H9 (cell line): ENCODE data around the gene HMOX2. TPM values are rescaled to one million over a fixed set of nuclear protein-coding genes. Genes with fewer than 3 reads are reported as not detected.

Source experiments
- DNase-seq: peaks from one replicate; pipeline ENCODE4 v3.0.0-alpha.2; 2017
- H2AFZ ChIP-seq: one replicate; pipeline ENCODE4 v1.6.1; 2013; ENCODE audit warnings: mild to moderate bottlenecking, low read length, control low read depth, moderate library complexity
- H2AK5ac ChIP-seq: 2 replicates; pipeline ENCODE4 v1.6.1; 2013; ENCODE audit warnings: low read length, control low read depth, mixed read lengths; ENCODE audit not compliant: insufficient read length
- H2BK120ac ChIP-seq: one replicate; pipeline ENCODE4 v1.6.1; 2013; ENCODE audit warnings: low read depth, mild to moderate bottlenecking, low read length, control low read depth, inconsistent platforms; ENCODE audit not compliant: poor library complexity, severe bottlenecking
- H2BK12ac ChIP-seq: 2 replicates; pipeline ENCODE4 v1.6.1; 2013; ENCODE audit warnings: low read length, control low read depth, mixed read lengths, low read depth; ENCODE audit not compliant: insufficient read length
- H2BK15ac ChIP-seq: 2 replicates; pipeline ENCODE4 v1.6.1; 2013; ENCODE audit warnings: low read depth, low read length, control low read depth
- H2BK20ac ChIP-seq: one replicate; pipeline ENCODE4 v1.6.1; 2013; ENCODE audit warnings: low read depth, mild to moderate bottlenecking, low read length, control low read depth, inconsistent platforms; ENCODE audit not compliant: poor library complexity, severe bottlenecking
- H2BK5ac ChIP-seq: 2 replicates; pipeline ENCODE4 v1.6.1; 2013; ENCODE audit warnings: low read length, control low read depth, mixed read lengths; ENCODE audit not compliant: insufficient read length
- H3K14ac ChIP-seq: 2 replicates; pipeline ENCODE4 v1.6.1; 2013; ENCODE audit warnings: low read length, control low read depth; ENCODE audit not compliant: insufficient read depth
- H3K18ac ChIP-seq: 2 replicates; pipeline ENCODE4 v1.6.1; 2013; ENCODE audit warnings: low read depth, mild to moderate bottlenecking, mixed read lengths, low read length, control low read depth; ENCODE audit not compliant: insufficient read length
- H3K23ac ChIP-seq: 2 replicates; pipeline ENCODE4 v1.6.1; 2013; ENCODE audit warnings: low read length, control low read depth, mixed read lengths, low read depth; ENCODE audit not compliant: insufficient read length
- H3K23me2 ChIP-seq: 2 replicates; pipeline ENCODE4 v1.6.1; 2013; ENCODE audit warnings: low read depth, mild to moderate bottlenecking, mixed read lengths, low read length, control low read depth; ENCODE audit not compliant: insufficient read length, poor library complexity, severe bottlenecking
- H3K27ac ChIP-seq: 2 replicates; pipeline ENCODE4 v1.5.1; 2013; ENCODE audit warnings: low read length, control low read depth, mixed read lengths, low read depth; ENCODE audit not compliant: insufficient read length
- H3K27me3 ChIP-seq: 2 replicates; pipeline ENCODE4 v1.6.1; 2013; ENCODE audit warnings: low read length, control low read depth, inconsistent platforms; ENCODE audit not compliant: insufficient read depth
- H3K4ac ChIP-seq: 2 replicates; pipeline ENCODE4 v1.6.1; 2013; ENCODE audit warnings: low read depth, mild to moderate bottlenecking, control low read depth, inconsistent platforms, low read length, moderate library complexity
- H3K4me1 ChIP-seq: 2 replicates; pipeline ENCODE4 v1.6.1; 2013; ENCODE audit warnings: low read length, control low read depth, inconsistent platforms; ENCODE audit not compliant: insufficient read depth
- H3K4me2 ChIP-seq: 2 replicates; pipeline ENCODE4 v1.6.1; 2013; ENCODE audit warnings: low read length, control low read depth, mixed read lengths; ENCODE audit not compliant: insufficient read length, insufficient read depth
- H3K56ac ChIP-seq: 2 replicates; pipeline ENCODE4 v1.6.1; 2013; ENCODE audit warnings: low read depth, mild to moderate bottlenecking, mixed read lengths, low read length, control low read depth; ENCODE audit not compliant: insufficient read length
- H3K79me1 ChIP-seq: 2 replicates; pipeline ENCODE4 v1.6.1; 2013; ENCODE audit warnings: low read depth, mild to moderate bottlenecking, moderate library complexity, low read length, control low read depth, inconsistent platforms; ENCODE audit not compliant: insufficient read depth, poor library complexity, severe bottlenecking
- H3K79me2 ChIP-seq: 2 replicates; pipeline ENCODE4 v1.6.1; 2013; ENCODE audit warnings: low read length, control low read depth, inconsistent platforms; ENCODE audit not compliant: insufficient read depth
- H3K9ac ChIP-seq: 2 replicates; pipeline ENCODE4 v1.6.1; 2013; ENCODE audit warnings: low read length, control low read depth, mixed read lengths; ENCODE audit not compliant: insufficient read length; ENCODE audit errors: extremely low read depth
- H3K9me3 ChIP-seq: one replicate; pipeline ENCODE4 v1.6.1; 2013; ENCODE audit warnings: low read depth, low read length, inconsistent platforms; ENCODE audit not compliant: control insufficient read depth
- H3T11ph ChIP-seq: one replicate; pipeline ENCODE4 v1.6.1; 2013; ENCODE audit warnings: mild to moderate bottlenecking, low read length, control low read depth, inconsistent platforms
- H4K20me1 ChIP-seq: one replicate; pipeline ENCODE4 v1.6.1; 2013; ENCODE audit not compliant: control insufficient read depth, insufficient read length, insufficient read depth
- H4K5ac ChIP-seq: 2 replicates; pipeline ENCODE4 v1.6.1; 2013; ENCODE audit warnings: low read depth, mild to moderate bottlenecking, mixed read lengths, low read length, control low read depth; ENCODE audit not compliant: insufficient read length
- H4K8ac ChIP-seq: replicated peaks from 2 replicates; pipeline ENCODE4 v1.6.1; 2013; ENCODE audit warnings: low read length, control low read depth, mixed read lengths, low read depth; ENCODE audit not compliant: insufficient read length
- H4K91ac ChIP-seq: 2 replicates; pipeline ENCODE4 v1.6.1; 2013; ENCODE audit warnings: low read depth, mild to moderate bottlenecking, moderate library complexity, mixed read lengths, low read length, control low read depth; ENCODE audit not compliant: insufficient read length
- H3K27ac Mint-ChIP-seq, 3 experiments: 2 replicates in 2 of 3; 3 replicates in 1 of 3; pipeline ENCODE4 v1.8.0; 2020 to 2021; ENCODE audit warnings: mixed read lengths in 3 of 3, mild to moderate bottlenecking in 1 of 3, moderate library complexity in 1 of 3
- H3K27me3 Mint-ChIP-seq: 2 replicates; pipeline ENCODE4 v1.8.0; 2021; ENCODE audit warnings: low read depth, mild to moderate bottlenecking, moderate library complexity, mixed read lengths
- H3K36me3 Mint-ChIP-seq, 3 experiments: 2 replicates in 2 of 3; 3 replicates in 1 of 3; pipeline ENCODE4 v1.8.0; 2020 to 2021; ENCODE audit warnings: low read depth in 3 of 3, mixed read lengths in 3 of 3; ENCODE audit not compliant: insufficient read depth in 1 of 3
- H3K4me1 Mint-ChIP-seq, 2 experiments: 2 replicates each; pipeline ENCODE4 v1.8.0; 2020; ENCODE audit warnings: mixed read lengths in 2 of 2
- H3K4me3 Mint-ChIP-seq, 2 experiments: 2 replicates in 1 of 2; 3 replicates in 1 of 2; pipeline ENCODE4 v1.8.0; 2020 to 2021; ENCODE audit warnings: mild to moderate bottlenecking in 2 of 2, mixed read lengths in 2 of 2, moderate library complexity in 1 of 2
- H3K9me3 Mint-ChIP-seq, 2 experiments: 2 replicates in 1 of 2; 3 replicates in 1 of 2; pipeline ENCODE4 v1.8.0; 2020; ENCODE audit warnings: mild to moderate bottlenecking in 2 of 2, mixed read lengths in 2 of 2, moderate library complexity in 1 of 2
- CTCF ChIP-seq: fragments of 200-600 bp; sonication (generic); conservative IDR thresholded peaks from 3 replicates; pipeline ENCODE4 v1.8.0; 2021; ENCODE audit warnings: antibody characterized with exemption, mild to moderate bottlenecking
- WGBS: extraction: QIAGEN DNeasy Blood & Tissue Kit; methylation state at CpG from one replicate; pipeline ENCODE4 v1.1.7; 2013; ENCODE audit warnings: missing lambda C conversion rate, low lambda C conversion rate, mixed read lengths; ENCODE audit not compliant: insufficient read length; ENCODE audit errors: extremely low coverage; 5-methylcytosine and 5-hydroxymethylcytosine counted together
- total RNA-seq: library from RNA; stranded (reverse); gene quantifications from 2 replicates; pipeline ENCODE4 v1.2.1, GENCODE V29; 2021

Gene HMOX2
- total RNA-seq, 1 experiment from 2014 or later = 44.4 TPM

DNA sequence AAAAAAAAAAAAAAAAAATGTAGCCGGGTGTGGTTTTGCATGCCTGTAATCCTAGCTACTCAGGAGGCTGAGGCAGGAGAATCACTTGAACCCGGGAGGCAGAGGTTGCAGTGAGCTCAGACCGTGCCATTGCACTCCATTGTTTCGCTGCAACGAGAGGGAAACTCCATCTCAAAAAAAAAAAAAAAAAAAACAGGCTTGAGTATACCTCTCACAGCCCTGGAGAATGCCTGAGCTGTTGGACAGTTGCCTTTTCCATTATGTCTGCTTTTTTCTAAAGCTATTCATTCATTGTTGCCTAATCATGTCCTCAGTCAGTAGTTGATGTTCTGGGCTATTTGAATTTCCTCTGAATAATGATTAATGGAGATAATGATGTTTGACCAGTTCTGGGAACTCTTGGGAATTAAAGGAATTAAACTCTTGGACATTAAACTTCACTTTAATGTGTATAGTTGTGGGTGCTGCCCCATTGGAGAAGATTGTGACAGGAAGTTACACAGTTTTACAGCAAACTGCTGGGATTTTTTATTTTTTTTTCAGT, 11.8 kb downstream of the HMOX2 start:
- H3K9me3 ChIP-seq = no peaks in the 10 kb centered on the region
- H3K14ac ChIP-seq = no peak overlapping the region
- no peak overlapping the region for H3T11ph ChIP-seq
- Mint-ChIP-seq H3K4me1 (peaks cover 0 to 3% of the 10 kb centered on the region in 2 experiments; a peak in 1 of 4 replicates), H3K27me3 (no peaks in the 10 kb centered on the region), H3K9me3 (no peaks in the 10 kb centered on the region), H3K27ac (peak overlapping the region in 1 of 3 experiments; percentile 10; a peak in 1 of 7 replicates), H3K36me3 (peaks cover 0 to 22% (median 0%) of the 10 kb centered on the region in 3 experiments; a peak in 5 of 7 replicates), H3K4me3 (no peak overlapping the region)
- DNase-seq = no peak
- H4K8ac ChIP-seq = no peak overlapping the region
- no peak overlapping the region for H3K4ac ChIP-seq
- no CpG with 5 or more reads among the region's 5 CpGs for WGBS
- no peak overlapping the region for H3K18ac ChIP-seq
- H3K79me2 ChIP-seq = no peaks in the 10 kb centered on the region
- no peak overlapping the region for H2BK12ac ChIP-seq
- no peak overlapping the region for H2BK5ac ChIP-seq
- no peaks in the 10 kb centered on the region for H3K79me1 ChIP-seq
- no peak overlapping the region for H2BK15ac ChIP-seq
- H3K4me2 ChIP-seq = no peak overlapping the region
- H4K5ac ChIP-seq = no peak overlapping the region
- no peaks in the 10 kb centered on the region for H4K20me1 ChIP-seq
- no peak overlapping the region for H2BK120ac ChIP-seq
- no peak overlapping the region for H3K23ac ChIP-seq
- H3K23me2 ChIP-seq = no peaks in the 10 kb centered on the region
- H3K27me3 ChIP-seq = no peaks in the 10 kb centered on the region
- H2BK20ac ChIP-seq = no peak overlapping the region
- H2AK5ac ChIP-seq = no peak overlapping the region
- H3K27ac ChIP-seq = no peak overlapping the region
- no peak overlapping the region for H3K56ac ChIP-seq
- no peak overlapping the region for H2AFZ ChIP-seq
- H4K91ac ChIP-seq = no peak overlapping the region
- no peak overlapping the region for H3K9ac ChIP-seq
- no peak for TF ChIP-seq CTCF
- no peaks in the 10 kb centered on the region for H3K4me1 ChIP-seq
